Hematopoietic multipotent progenitor cell treated with erythropoietin and hydrocortisone succinate and interleukin-3 and kit ligand, for 15 days (in vitro differentiated cells): ENCODE results near the gene SPATA2.
"Not testable (repeated sequence)": the region's sequence is repeated elsewhere in the genome, so short reads cannot be mapped to it uniquely, and the experiment has no call there.

ENCODE experiments used
- DNase-seq: peaks from one replicate; pipeline ENCODE4 v3.0.0-alpha.2; 2015; ENCODE audit warnings: low spot score

SPATA2 gene

DNA sequence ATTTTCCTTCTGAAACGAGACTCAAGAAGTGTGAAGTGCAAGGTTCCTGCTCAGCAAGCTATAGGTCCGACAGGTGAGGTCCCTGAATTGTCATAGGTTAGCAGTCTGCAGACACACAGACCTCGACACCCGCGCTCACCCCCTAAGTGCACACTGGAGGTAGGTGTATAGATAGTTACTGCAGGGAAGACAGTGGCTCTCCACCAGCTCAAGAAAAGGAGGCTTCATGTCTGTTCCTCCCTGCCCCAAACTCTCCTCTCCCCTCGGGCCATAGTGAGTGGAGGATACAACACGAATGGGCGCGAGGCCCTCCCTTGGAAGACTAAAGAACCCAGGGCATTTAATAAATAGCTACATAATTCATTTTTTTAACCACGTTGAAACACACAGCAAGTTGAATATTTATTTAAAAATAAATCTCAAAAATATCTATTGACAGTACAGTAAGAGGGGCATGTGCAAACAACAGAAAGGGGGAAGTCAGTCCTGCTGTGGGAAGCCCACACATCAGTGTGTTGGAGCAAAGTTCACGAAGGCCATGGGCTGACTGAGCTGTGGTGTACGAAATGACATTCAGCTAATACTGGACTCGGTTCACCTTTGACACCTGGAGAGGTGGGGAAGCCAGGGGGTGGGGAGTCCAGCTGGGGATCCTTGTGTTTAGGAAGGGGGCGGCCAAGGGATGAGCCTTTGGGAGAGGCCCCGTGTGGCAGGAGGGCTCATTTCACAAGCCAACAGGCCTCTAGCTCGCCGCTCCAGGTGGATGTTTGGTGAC, 10.7 kb downstream of the SPATA2 start:
- DNase-seq, result no peak

DNA sequence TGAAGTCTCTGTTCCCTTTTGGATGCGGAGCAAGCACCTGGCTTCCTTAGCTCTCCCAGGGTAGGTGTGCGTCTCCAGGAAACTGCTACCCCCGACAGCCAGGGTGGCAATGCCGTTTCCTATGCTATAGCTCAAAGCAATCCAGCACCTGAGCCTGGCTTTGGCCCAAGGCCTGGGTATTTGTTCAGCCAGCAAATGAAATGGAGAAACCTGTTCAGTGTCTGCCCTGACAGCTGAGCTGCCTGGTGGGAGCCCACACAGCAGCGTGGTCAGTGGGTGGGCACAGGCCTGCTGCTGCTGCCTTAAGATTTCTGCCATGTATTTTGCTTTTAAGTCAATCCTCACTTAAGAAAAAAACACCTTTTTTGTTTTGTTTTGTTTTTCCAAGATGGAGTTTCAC, 13.7 kb downstream of the SPATA2 start:
- DNase-seq, result no peak

DNA sequence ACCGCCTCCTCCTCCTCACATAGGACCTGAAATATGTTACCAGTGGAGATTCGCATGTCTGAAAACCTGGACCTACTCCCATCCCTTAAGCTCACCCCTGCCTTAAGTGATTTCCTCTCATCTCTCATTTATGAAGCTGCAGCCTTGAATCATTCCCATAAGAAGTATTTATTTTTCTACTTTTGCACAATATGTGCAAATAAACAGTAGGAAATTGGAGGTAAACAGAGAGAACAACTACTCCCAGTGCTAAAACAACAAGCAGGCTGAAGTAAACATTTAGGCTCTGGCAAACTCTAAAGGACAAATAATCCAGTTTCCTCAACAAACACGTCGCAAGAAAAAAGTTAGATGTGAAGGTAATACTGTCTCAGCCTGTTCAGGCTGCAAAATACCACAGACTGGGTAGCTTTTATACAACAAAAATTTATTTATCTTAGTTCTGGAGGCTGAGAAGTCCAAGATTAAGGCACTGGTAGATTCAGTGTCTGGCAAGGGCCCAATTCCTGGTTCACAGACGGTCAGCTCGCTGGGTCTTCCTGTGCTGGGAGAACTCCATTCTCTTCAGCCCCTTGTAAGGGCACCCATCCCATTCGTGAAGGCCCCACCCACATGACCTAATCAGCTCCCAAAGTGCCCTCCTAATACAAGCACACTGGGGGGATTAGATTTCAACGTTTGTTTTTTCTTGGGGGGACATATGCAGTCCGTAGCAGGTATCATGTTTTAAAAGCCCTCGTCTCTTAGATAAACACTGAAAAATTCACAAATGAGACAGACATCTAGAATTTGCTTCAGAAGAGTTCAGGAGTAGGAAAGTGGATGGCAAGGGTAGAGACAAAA, 15.6 kb downstream of the SPATA2 start:
- no peak for DNase-seq

DNA sequence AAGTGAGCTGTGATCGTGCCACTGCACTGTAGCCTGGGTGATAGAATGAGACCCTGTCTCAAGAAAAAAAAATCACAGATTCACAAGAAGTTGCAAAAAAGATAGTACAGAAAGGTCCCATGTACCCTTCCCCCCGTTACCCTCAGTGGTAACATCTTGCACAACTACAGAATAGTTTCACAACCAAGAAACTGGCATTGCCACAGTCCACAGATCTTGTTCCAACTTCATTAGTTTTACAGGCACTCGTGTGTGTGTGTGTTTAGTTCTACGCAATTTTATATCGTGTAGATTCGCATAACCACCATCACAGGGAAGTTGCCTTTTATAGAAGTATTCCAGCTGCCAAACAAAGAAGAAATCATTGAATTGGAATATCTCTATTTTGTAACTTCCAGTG, 19.1 kb downstream of the SPATA2 start:
- DNase-seq, result no peak

DNA sequence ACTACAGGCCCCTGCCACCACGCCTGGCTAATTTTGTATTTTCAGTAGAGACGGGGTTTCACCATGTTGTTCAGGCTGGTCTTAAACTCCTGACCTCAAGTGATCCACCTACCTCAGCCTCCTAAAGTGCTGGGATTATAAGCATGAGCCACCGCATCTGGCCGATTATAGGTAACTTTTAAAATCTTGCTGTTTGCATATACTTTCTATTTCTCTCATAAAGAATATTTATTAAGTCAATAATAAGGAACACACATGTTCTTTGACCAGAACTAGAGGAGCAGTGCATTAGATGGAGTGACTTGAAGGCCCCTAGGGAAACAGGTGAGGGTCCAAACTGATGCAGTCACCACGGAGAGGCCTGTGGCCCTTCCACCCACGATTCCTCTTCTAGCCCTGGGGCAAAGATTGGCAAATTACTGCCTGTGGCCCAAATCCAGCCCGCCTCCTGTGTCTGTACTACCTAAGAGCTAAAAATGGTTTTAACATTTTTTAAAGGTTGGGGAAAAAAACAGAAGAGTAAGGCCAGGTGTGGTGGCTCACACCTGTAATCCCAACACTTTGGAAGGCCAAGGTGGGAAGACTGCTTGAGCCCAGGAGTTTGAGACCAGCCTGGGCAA, 19.7 kb downstream of the SPATA2 start:
- DNase-seq, result not testable (repeated sequence)

DNA sequence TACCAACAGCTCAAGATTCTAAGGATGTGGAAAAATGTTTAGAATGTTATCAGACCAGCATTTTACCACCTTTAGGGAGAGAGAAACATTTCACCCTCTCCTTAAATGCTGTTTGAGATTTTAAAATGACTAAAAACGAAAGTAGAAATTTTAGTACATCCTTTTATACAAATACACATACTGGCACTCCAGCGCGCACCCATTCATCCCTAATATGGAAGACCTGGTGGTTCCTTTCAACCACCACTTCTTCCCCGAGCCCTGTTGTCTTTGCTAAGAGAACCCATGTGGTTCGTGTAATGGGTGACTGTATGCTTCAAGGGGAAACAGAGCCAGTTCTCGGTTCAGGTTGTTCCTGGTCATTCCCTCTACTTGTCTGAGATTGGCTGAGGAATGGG, 21.3 kb downstream of the SPATA2 start:
- no peak for DNase-seq

DNA sequence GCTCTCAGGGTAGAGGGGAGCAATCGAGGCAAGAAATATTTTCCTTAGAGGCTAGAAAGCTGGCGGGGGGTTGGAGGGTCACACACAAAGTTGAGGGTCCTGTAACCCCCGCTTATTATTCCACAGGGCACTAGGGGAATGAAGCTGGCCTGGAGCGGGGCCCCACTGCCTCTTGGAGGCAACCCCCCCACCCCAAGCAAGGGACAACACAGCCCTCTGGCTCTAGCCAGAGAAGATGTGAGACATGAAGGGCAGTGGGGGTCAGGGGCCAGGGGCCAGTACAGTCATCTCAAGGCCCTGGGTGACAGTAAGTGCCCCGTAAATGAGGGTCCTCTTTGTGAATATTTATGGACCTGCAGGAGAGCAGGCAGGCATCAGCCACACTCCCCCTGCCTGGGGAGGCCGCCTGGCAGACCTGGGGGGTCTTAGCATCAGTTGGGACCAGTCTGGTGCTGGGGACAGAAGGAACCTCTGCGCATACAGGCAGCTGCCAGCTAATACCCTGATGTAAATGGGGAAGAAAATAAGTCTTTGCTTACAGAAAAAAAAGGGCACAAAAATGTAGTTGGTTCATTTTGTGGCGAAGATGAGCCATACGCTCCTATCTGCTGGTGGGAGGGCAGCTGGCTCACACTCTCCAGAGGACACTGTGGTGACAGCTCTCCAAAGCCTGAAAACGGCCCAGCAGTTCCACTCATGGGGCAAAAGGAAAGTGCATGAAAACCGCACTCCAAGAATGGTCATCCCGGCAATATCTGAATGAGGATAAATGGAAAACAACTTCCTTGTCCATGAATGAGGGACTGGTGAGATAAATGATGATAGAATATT, 21.9 kb downstream of the SPATA2 start:
- no peak for DNase-seq

DNA sequence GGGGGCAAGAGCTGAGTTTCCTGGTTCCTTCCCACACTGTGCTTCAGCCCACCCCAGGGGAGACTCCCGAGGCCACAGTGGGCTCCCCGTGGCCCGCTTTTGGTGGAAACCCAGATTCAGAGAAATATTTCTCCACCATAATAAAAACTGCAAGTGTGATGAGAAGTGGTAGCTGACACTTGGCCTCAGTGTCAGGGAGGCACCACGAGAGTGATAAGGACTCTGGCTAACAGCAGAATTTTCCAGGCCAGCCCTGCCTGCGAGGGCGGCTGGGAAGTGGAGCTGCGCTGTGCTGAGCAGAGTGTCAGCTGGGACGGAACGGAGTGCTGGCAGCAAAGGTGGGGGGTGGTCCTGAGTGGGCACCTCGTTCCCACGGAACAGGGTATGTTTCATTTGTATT, 22.5 kb downstream of the SPATA2 start:
- no peak for DNase-seq

DNA sequence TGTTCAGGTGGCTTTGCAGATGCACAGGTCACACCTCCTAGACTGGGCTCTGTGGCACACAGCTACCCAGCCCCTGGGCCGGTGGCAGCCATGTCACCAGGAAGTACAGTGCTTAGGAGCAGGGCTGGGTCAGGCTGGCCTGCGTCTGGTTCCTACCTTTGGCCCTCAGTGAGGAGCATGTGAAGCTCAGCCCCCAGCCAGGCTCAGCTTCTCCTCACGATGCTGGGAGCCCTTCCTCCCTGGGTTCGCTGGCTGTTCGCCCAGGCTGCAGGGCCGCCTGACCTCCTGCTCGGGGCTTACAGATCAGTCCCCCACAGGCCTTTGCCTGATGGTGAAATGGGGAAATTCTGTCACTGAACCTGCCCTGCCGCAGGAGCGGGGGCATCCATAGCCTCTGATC, 23.1 kb downstream of the SPATA2 start:
- DNase-seq, result no peak

DNA sequence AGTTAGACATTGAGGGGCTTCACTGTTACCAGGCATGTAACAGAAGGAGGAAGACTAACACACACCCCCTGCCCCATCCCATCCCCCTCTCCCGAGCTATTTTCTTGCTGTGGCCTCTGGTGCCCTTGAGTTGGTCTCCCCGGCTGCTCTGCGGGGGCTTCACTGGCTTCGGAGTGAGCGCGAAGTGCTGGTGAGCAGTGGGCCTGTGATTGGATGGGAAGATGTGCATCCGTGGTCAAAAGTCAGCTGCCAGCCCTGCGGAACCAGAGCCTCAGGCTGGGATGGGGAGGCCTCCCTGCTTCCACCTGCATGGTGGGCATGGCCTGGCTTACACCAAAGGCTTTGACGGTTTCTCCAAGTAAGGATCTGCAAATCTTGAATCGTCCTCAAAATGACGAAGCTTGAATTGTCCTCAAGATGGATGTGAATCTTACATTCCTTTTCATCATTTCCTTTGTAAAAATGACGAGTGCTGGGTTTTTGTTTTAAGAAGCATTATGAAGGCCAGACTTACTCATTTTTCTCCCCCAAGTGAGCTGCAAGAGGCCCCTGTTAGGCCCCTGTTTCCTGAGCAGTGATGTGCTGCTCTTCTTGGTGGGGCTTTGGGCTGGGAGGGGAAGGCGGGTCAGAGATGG, 23.7 kb downstream of the SPATA2 start:
- no peak for DNase-seq

DNA sequence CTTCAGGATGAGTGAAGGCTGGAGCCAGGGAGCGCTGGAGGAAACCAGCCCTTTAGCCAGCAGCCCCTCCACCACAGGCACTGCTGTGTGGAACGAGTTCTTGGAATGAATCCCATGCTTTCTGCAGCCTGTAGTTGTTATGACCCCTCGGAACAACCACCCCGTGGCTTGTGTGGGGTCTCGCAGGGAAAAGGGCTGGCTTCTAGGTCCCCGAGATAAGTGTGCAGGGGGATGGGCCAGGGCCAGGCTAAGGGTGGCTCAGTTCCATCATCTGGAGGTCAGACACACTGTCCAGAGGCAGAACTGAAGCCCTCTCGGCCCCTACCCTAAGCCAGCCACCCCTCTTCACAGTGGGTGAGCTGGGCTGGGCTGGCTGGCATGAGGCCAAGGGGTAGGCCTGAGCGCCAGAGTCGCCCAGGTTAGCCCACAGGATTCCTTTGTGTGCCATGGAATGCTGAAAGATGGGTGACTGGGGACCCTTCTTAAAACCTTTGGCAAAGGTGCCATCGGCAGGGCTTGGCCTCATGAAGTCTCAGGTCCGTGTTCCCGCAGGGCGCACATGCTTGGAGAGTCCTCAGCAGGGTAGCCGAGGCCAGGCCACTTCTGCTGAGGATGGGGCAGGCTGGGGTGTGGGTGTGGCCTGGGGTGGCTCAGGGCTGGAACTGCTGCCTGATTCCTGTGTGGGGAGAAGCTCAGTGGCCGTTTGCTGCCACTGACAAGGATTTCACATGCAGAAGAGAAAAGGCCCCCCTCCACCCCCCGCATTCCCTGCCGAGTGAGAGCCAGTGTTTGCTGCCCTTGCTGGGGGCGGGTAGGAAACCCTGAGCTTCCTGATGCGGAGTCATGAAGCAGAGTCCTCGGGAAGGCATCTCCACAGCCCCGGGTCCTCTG, 24.6 kb downstream of the SPATA2 start:
- DNase-seq, result no peak

DNA sequence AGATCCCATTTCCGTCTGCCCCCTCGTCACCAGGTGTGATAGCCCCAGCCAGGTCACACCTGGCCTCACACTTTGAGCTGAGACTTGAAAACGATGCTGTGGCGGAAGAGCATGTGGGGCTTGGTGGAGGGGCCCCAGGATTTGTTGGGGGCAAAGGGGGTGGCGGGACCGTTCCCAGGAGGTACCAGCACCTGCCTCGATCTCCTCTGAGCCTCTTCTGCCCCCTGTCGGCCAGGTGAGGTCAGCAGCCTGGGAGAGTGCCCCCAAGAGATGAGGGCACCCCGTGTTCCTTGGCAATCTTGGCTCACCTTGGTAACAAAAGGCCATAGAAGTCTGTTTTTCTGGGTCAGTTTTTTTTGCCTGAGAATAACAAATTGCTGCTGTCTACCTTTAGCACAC, 25.4 kb downstream of the SPATA2 start:
- DNase-seq, result no peak

DNA sequence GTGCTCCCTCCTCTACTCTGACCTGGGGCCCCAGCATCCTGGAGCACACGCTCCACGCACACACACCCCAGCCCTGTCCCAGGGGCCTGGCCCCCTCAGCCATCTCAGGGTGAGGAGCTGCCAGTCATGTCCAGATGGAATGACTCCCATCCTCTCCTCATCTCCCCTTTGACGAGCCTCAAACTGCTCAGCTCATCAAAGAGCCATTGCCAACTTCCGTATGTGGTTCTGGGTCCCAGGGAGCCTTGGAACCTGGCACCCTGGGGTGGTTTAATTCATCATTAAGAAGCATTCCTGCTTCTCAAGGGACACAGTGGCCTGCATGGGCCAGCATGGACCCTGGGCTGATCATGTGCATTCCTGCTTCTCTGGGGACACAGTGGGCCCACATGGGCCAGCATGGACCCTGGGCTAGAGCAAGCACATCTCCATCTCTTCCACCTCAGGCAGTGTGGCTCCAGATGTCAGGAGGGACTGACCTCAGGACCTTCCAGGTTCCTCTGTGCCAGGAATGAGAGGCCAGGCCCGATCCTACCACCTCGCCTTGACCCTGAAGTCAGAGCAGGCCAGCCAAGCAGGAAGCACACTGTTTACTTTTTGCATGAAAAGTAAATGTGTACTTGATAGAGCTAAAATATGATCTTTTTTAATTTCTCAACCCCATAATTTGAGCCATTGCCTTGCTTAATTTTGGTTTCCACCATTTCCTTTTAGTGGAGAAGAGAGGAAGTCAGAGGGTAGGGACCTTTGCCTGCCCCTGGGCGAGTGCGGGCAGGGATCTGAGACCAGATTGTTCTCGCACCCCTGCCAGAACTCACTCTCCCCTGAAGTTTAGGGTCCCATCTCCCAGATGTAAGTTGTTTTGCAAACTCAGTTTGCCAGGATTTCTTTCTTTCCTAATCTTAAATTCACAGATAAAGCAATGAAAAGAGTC, 26.1 kb downstream of the SPATA2 start:
- DNase-seq, result no peak

DNA sequence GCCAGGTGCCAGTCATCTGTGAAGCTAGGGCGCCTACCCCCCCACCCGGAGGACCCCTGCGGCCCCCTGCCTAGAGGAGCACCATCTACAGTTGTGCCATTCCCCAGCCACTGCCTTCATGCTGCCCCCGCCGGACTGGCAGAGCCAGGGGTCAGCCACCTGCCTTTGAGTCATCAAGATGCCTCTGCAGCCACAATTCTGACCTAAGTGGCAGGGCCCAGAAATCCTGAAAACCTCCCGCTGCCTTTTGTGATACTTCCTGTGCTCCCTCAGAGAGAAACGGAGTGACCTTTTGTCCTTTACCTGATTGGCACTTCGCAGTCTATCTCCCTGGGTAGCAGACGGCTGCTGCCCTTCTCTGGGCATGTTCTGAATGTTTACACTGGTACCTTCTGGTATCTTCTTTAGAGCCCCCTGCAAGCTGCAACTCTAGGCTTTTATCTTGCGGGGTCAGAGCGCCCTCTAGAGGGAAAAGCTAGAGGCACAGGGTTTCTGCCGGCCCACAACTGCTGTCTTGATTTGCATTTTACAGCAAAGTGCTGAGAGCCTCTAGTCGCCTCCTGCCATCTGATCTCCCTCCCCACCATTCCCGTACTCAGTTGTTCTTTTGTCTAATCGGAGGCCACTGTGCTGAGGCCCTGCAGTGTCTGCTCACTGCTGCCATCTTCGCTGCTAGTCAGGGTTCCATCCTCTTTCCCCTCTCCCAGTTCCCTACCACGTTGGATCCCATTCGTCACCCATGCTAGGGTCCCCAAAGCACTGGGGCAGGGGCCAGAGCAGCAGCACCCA, 26.9 kb downstream of the SPATA2 start:
- peak; percentile 65 for DNase-seq

DNA sequence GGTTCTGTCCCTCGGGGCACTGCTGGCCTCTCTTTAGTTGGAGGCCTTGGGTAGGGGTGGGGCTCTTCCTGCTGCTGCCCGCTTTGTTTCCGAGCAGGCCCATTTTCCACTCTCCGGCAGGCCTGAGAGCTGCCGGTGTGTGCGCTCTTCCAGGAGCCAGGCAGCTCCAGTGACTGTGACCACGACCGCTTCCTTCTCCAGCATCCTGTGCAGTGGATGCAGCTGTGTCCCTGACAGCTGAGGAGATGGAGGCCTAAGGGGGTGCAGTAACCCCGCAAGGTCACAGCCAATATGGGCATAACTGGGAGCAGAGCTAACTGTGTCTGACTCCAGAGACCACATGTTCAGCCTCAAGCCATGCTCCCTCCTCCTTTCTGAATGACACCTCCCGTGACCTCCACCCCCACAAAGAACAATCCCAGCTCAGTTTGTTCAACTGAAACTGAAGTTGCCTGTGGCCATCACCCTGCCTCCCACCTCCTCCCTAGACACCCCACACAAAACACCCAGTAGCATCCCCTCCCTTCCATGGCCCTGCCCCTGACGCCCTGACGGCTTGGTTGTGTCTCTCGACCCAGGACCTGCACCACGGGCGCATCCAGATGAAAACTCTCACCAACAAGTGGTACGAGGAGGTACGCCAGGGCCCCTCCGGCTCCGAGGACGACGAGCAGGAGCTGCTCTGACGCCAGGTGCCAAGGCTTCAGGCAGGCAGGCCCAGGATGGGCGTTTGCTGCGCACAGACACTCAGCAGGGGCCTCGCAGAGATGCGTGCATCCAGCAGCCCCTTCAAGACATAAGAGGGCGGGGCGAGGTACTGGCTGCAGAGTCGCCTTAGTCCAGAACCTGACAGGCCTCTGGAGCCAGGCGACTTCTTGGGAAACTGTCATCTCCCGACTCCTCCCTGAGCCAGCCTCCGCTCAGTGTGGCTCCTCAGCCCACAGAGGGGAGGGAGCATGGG, 27.8 kb downstream of the SPATA2 start:
- DNase-seq, result no peak

DNA sequence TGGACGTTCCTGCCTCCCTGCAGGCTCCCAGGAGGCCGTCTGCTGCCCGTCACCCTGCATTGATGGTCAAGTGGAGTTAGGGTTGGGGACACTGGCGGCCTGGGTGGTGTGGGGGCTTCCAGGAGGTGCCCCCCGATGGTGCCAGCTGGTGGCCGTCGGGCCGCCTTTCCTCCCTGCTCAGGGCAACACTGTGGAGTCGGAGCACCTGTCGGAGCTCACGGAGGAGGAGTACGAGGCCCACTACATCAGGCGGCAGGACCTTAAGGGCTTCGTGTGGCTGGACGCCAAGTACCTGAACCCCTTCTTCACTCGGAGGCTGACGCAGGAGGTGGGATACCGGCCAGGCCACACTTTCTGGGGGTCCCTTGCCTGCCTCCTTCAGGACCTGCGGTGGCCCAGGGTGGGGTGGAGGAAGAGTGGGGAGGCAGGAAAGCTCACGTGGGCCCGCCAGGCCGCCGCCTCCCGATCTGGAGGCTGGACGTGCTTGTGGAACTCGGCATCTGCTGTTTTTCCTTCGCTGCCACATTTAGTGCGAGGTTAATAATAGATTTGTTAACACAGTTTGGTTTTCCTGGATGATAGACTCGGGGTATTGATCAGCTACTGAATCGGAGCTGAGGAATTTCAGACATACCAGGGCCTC, 28.6 kb downstream of the SPATA2 start:
- no peak for DNase-seq
